IMR-90 (cell line): ENCODE data around the gene NIPAL1. TPM values are rescaled to one million over a fixed set of nuclear protein-coding genes. Genes with fewer than 3 reads are reported as not detected.

Experiments used
- ATAC-seq: fragments of 200-7000 bp; cut with Tn5 transposase; 2 replicates; pipeline ENCODE4 v1.9.1; 2020; ENCODE audit warnings: low read depth, mild to moderate bottlenecking, moderate library complexity
- BruUV-seq: library from RNA; stranded (reverse); fragments of 400-500 nt; replicated peaks from 2 replicates; lab custom pipeline; 2021; lab: Mats Ljungman, UMichigan
- CTCF ChIA-PET: fragments of 300-600 bp; formaldehyde crosslinking; extraction: SDS; loops from one replicate; lab custom pipeline; 2021; ENCODE audit warnings: antibody characterized with exemption; lab: Yijun Ruan, JAX
- POLR2A ChIA-PET: fragments of 300-600 bp; sonication (Branson Sonifier 250); formaldehyde crosslinking; loops from one replicate; lab custom pipeline; 2022; ENCODE audit warnings: antibody characterized with exemption; ENCODE audit not compliant: unreplicated experiment; lab: Charles Lee
- DNase-seq: peaks from one replicate; pipeline ENCODE4 v3.0.0; 2013
- H2AFZ ChIP-seq: replicated peaks from 2 replicates; pipeline ENCODE3; 2013; ENCODE audit warnings: low read length, mild to moderate bottlenecking; ENCODE audit not compliant: poor library complexity
- H2AK5ac ChIP-seq: 2 replicates; pipeline ENCODE4 v1.6.1; 2013; ENCODE audit warnings: low read depth, low read length, inconsistent platforms
- H2AK9ac ChIP-seq: replicated peaks from 2 replicates; pipeline ENCODE3; 2013; ENCODE audit warnings: mild to moderate bottlenecking, low read depth, low read length, moderate library complexity; ENCODE audit not compliant: poor library complexity
- H2BK120ac ChIP-seq: 2 replicates; pipeline ENCODE4 v1.6.1; 2013; ENCODE audit warnings: low read depth, low read length, inconsistent platforms
- H2BK15ac ChIP-seq: 3 replicates; pipeline ENCODE4 v1.6.1; 2013; ENCODE audit warnings: low read depth, low read length, inconsistent platforms
- H2BK20ac ChIP-seq: 2 replicates; pipeline ENCODE4 v1.6.1; 2013; ENCODE audit warnings: low read depth, mild to moderate bottlenecking, inconsistent platforms, low read length, moderate library complexity
- H2BK5ac ChIP-seq: 2 replicates; pipeline ENCODE4 v1.6.1; 2013; ENCODE audit warnings: mild to moderate bottlenecking, low read depth, low read length, inconsistent platforms; ENCODE audit not compliant: poor library complexity, severe bottlenecking
- H3K14ac ChIP-seq: replicated peaks from 2 replicates; pipeline ENCODE4 v1.6.1; 2013; ENCODE audit warnings: low read depth, low read length, inconsistent platforms
- H3K18ac ChIP-seq: 2 replicates; pipeline ENCODE4 v1.6.1; 2013; ENCODE audit warnings: low read depth, low read length, control low read depth
- H3K23ac ChIP-seq: 2 replicates; pipeline ENCODE4 v1.6.1; 2013; ENCODE audit warnings: low read depth, low read length, inconsistent platforms
- H3K27ac ChIP-seq: 2 replicates; pipeline ENCODE4 v1.5.1; 2013; ENCODE audit warnings: mild to moderate bottlenecking, control low read depth, low read length; ENCODE audit not compliant: insufficient read depth
- H3K27me3 ChIP-seq: 2 replicates; pipeline ENCODE4 v1.6.1; 2013; ENCODE audit warnings: low read length; ENCODE audit not compliant: control insufficient read depth, insufficient read depth
- H3K36me3 ChIP-seq: 2 replicates; pipeline ENCODE4 v1.6.1; 2013; ENCODE audit warnings: low read length, mixed read lengths; ENCODE audit not compliant: control insufficient read depth, insufficient read depth
- H3K4ac ChIP-seq: 2 replicates; pipeline ENCODE4 v1.6.1; 2013; ENCODE audit warnings: low read depth, low read length, inconsistent platforms
- H3K4me1 ChIP-seq: 2 replicates; pipeline ENCODE4 v1.6.1; 2013; ENCODE audit warnings: low read length, mixed read lengths; ENCODE audit not compliant: control insufficient read depth, insufficient read depth
- H3K4me2 ChIP-seq: 2 replicates; pipeline ENCODE4 v1.6.1; 2013; ENCODE audit warnings: low read depth, mild to moderate bottlenecking, control low read depth, low read length, moderate library complexity
- H3K4me3 ChIP-seq: 2 replicates; pipeline ENCODE4 v1.5.1; 2013; ENCODE audit warnings: low read depth, mild to moderate bottlenecking, control low read depth, low read length, moderate library complexity; ENCODE audit not compliant: insufficient read depth
- H3K56ac ChIP-seq: 2 replicates; pipeline ENCODE4 v1.6.1; 2013; ENCODE audit warnings: low read length, inconsistent platforms; ENCODE audit not compliant: insufficient read depth; ENCODE audit errors: extremely low read depth
- H3K79me1 ChIP-seq, 2 experiments: 2 replicates each; pipeline ENCODE4 v1.6.1; 2013; ENCODE audit warnings: low read length in 2 of 2, inconsistent platforms in 1 of 2, low read depth in 1 of 2
- H3K9ac ChIP-seq: 2 replicates; pipeline ENCODE4 v1.6.1; 2013; ENCODE audit warnings: low read depth, low read length, control low read depth
- H3K9me1 ChIP-seq: 2 replicates; pipeline ENCODE4 v1.6.1; 2013; ENCODE audit warnings: low read length, inconsistent platforms; ENCODE audit not compliant: insufficient read depth
- H3K9me3 ChIP-seq: 2 replicates; pipeline ENCODE4 v1.6.1; 2013; ENCODE audit warnings: low read length; ENCODE audit not compliant: control insufficient read depth, insufficient read depth
- H4K20me1 ChIP-seq: 2 replicates; pipeline ENCODE4 v1.6.1; 2013; ENCODE audit warnings: low read length, inconsistent platforms; ENCODE audit not compliant: insufficient read depth
- H4K5ac ChIP-seq: 2 replicates; pipeline ENCODE4 v1.6.1; 2013; ENCODE audit warnings: mild to moderate bottlenecking, low read depth, low read length, control low read depth
- H4K8ac ChIP-seq, 2 experiments: 2 replicates each; pipeline ENCODE4 v1.6.1; 2013; ENCODE audit warnings: low read depth in 2 of 2, low read length in 2 of 2, control low read depth in 1 of 2, inconsistent platforms in 1 of 2
- H4K91ac ChIP-seq: 2 replicates; pipeline ENCODE4 v1.6.1; 2013; ENCODE audit warnings: low read depth, low read length, inconsistent platforms; ENCODE audit not compliant: insufficient read depth
- BHLHE40 ChIP-seq: fragments of 150-350 bp; IDR thresholded peaks from 2 replicates; pipeline ENCODE4 v1.6.1; 2016; ENCODE audit warnings: mild to moderate bottlenecking, low read depth, low read length
- CEBPB ChIP-seq: IDR thresholded peaks from 2 replicates; pipeline ENCODE4 v1.6.1; 2012; ENCODE audit warnings: low read depth, low read length, improper control_type of control experiment
- CHD1 ChIP-seq: IDR thresholded peaks from 2 replicates; pipeline ENCODE4 v1.6.1; 2012; ENCODE audit warnings: low read depth, low read length, improper control_type of control experiment
- CTCF ChIP-seq: conservative IDR thresholded peaks from 2 replicates; pipeline ENCODE4 v1.5.1; 2012; ENCODE audit warnings: mild to moderate bottlenecking, low read depth, low read length, improper control_type of control experiment
- ELK1 ChIP-seq: fragments of 150-350 bp; IDR thresholded peaks from 2 replicates; pipeline ENCODE4 v1.6.1; 2016; ENCODE audit warnings: low read depth, mild to moderate bottlenecking, low read length, moderate library complexity, borderline replicate concordance
- FOS ChIP-seq: fragments of 150-350 bp; IDR thresholded peaks from 2 replicates; pipeline ENCODE4 v1.6.1; 2016; ENCODE audit warnings: low read depth, low read length
- MAFK ChIP-seq: IDR thresholded peaks from 2 replicates; pipeline ENCODE4 v1.6.1; 2012; ENCODE audit warnings: low read depth, low read length, improper control_type of control experiment
- MAZ ChIP-seq: IDR thresholded peaks from 2 replicates; pipeline ENCODE4 v1.6.1; 2012; ENCODE audit warnings: low read depth, mild to moderate bottlenecking, low read length, improper control_type of control experiment, moderate library complexity, borderline replicate concordance
- NFE2L2 ChIP-seq: fragments of 150-350 bp; IDR thresholded peaks from 2 replicates; pipeline ENCODE4 v1.6.1; 2016; ENCODE audit warnings: low read depth, mild to moderate bottlenecking, low read length
- POLR2A ChIP-seq: IDR thresholded peaks from 2 replicates; pipeline ENCODE4 v1.6.1; 2012; ENCODE audit warnings: mild to moderate bottlenecking, low read depth, low read length
- RAD21 ChIP-seq: IDR thresholded peaks from 2 replicates; pipeline ENCODE4 v1.6.1; 2012; ENCODE audit warnings: low read length, improper control_type of control experiment
- RCOR1 ChIP-seq: IDR thresholded peaks from 2 replicates; pipeline ENCODE4 v1.6.1; 2012; ENCODE audit warnings: mild to moderate bottlenecking, low read length, improper control_type of control experiment; ENCODE audit not compliant: insufficient replicate concordance
- RFX5 ChIP-seq: IDR thresholded peaks from 2 replicates; pipeline ENCODE4 v1.8.0; 2012; ENCODE audit warnings: low read depth, mild to moderate bottlenecking, low read length, moderate library complexity
- SMC3 ChIP-seq: fragments of 150-350 bp; IDR thresholded peaks from 2 replicates; pipeline ENCODE4 v1.6.1; 2016; ENCODE audit warnings: low read depth, mild to moderate bottlenecking, antibody characterized with exemption, low read length, moderate library complexity
- USF2 ChIP-seq: fragments of 150-350 bp; IDR thresholded peaks from 2 replicates; pipeline ENCODE4 v1.6.1; 2017; ENCODE audit warnings: mild to moderate bottlenecking, antibody characterized with exemption, low read length, low read depth
- WGBS, 2 experiments: methylation state at CpG; one replicate each; pipeline versions ENCODE4 v1.1.5 to v1.1.7; 2013; ENCODE audit warnings: missing lambda C conversion rate in 2 of 2; ENCODE audit not compliant: insufficient read length in 1 of 2; ENCODE audit errors: extremely low coverage in 2 of 2; 5-methylcytosine and 5-hydroxymethylcytosine counted together
- dilution Hi-C: fragments of 300-500 bp; cut with HindIII; formaldehyde crosslinking; loops from one replicate; pipeline ENCODE4 v1.14.3; 2018; ENCODE audit warnings: low sequenced_read_pairs; ENCODE audit not compliant: unreplicated experiment
- in situ Hi-C: fragments of 300-500 bp; cut with MboI; formaldehyde crosslinking; loops from 3 replicates; pipeline ENCODE4 v1.14.3; 2019; ENCODE audit warnings: low sequenced_read_pairs, inconsistent platforms, mixed read lengths
- intact Hi-C: fragments of 100-400 bp; cut with micrococcal nuclease; formaldehyde crosslinking; loops from 2 replicates; pipeline ENCODE4 v1.10.0; 2022
- polyA plus RNA-seq, 3 experiments: library from polyadenylated mRNA; depleted of rRNA; stranded (reverse); fragments of >200 nt; gene quantifications; 2 replicates each; pipeline ENCODE4 v1.2.3, GENCODE V29; 2012; ENCODE audit warnings: low replicate concordance in 1 of 3
- total RNA-seq: library from RNA; depleted of rRNA; stranded (reverse); fragments of >200 nt; gene quantifications from 2 replicates; pipeline ENCODE4 v1.2.3, GENCODE V29; 2012

The NIPAL1 gene
- total and polyA plus RNA-seq, 2 of the 4 experiments (the other 2 are of a cell fraction), result 0.89 to 1.1 TPM

- no CpG with 5 or more reads among the region's 2 CpGs for WGBS, 2 experiments
- dilution Hi-C loops, result no loop called here
- no peak overlapping the region for H4K5ac ChIP-seq
- H2BK20ac ChIP-seq, result no peak overlapping the region
- DNase-seq, result no peak
- no peaks in the 10 kb centered on the region; the same call in 1 of the 2 replicates for H3K9me1 ChIP-seq
- H2BK15ac ChIP-seq, result no peak overlapping the region
- H3K27ac ChIP-seq, result no peak overlapping the region
- H3K18ac ChIP-seq, result no peak overlapping the region
- ChIA-PET CTCF (interaction anchor here (0.6 kb wide), 1 partner anchor 79 kb away, joined by 3 read pairs; no protein-coding TSS in a partner anchor), POLR2A (no interaction called here)
- no peak overlapping the region for H3K56ac ChIP-seq
- no peak overlapping the region for H2BK5ac ChIP-seq
- no TSS peak for BruUV-seq
- no peaks in the 10 kb centered on the region for H4K20me1 ChIP-seq
- H3K79me1 ChIP-seq, result no peaks in the 10 kb centered on the region
- H3K9ac ChIP-seq, result no peak overlapping the region
- in situ Hi-C loops, result no loop called here
- no peak overlapping the region for H3K4me2 ChIP-seq
- H3K4me1 ChIP-seq, result no peaks in the 10 kb centered on the region
- no peak overlapping the region for H4K91ac ChIP-seq
- H3K23ac ChIP-seq, result no peak overlapping the region
- H3K4ac ChIP-seq, result no peak overlapping the region
- H3K27me3 ChIP-seq, result peaks cover 12% of the 10 kb centered on the region
- H3K36me3 ChIP-seq, result no peaks in the 10 kb centered on the region
- H2AFZ ChIP-seq, result no peak overlapping the region
- no peak overlapping the region for H3K4me3 ChIP-seq
- H4K8ac ChIP-seq, result no peak overlapping the region
- no peak for ATAC-seq
- TF ChIP-seq CTCF (no peak), SMC3 (no peak), RFX5 (no peak), POLR2A (no peak), ELK1 (no peak), RCOR1 (no peak), BHLHE40 (no peak), FOS (no peak), CEBPB (no peak), RAD21 (no peak), MAZ (no peak), CHD1 (no peak), MAFK (no peak), USF2 (no peak), NFE2L2 (no peak)
- no peak overlapping the region for H2AK9ac ChIP-seq
- intact Hi-C loops, result loop anchor here (5.0 kb wide), 2 partner anchors 69 to 124 kb away; no protein-coding TSS in a partner anchor
- no peak overlapping the region for H2AK5ac ChIP-seq
- no peaks in the 10 kb centered on the region for H3K9me3 ChIP-seq
- H3K14ac ChIP-seq, result no peak overlapping the region
- H2BK120ac ChIP-seq, result no peak overlapping the region
Measured at GRCh38 chr4:48018112-48018511, 1.5 kb downstream of the NIPAL1 start.
